K562 (cell line): ENCODE results near the gene RNF144A. TPM values are rescaled to one million over a fixed set of nuclear protein-coding genes. Genes with fewer than 3 reads are reported as not detected.

ENCODE experiments used
- ATAC-seq: fragments of 200-7000 bp; cut with Tn5 transposase; 3 replicates; pipeline ENCODE4 v1.9.1; 2020; ENCODE audit warnings: moderate library complexity
- BruUV-seq: library from RNA; stranded (reverse); fragments of 400-500 nt; replicated peaks from 2 replicates; lab custom pipeline; 2021; lab: Mats Ljungman, UMichigan
- CTCF ChIA-PET: fragments of 300-600 bp; formaldehyde crosslinking; extraction: SDS; loops from one replicate; lab custom pipeline; 2021; ENCODE audit warnings: low intra/inter-chr PET ratio; lab: Yijun Ruan, JAX
- POLR2A ChIA-PET: fragments of 300-600, 350-650 bp; sonication (Branson Sonifier 250); formaldehyde crosslinking; extraction: SDS; loops from one replicate; lab custom pipeline; 2021; ENCODE audit warnings: antibody characterized with exemption, inconsistent platforms; lab: Yijun Ruan, JAX
- DNase-seq, 4 experiments: peaks; one replicate each; pipeline versions ENCODE4 v3.0.0 to v3.0.0-alpha.2; 2011 to 2018; ENCODE audit warnings: low spot score in 3 of 4, mixed read lengths in 3 of 4; ENCODE audit errors: extremely low read depth in 1 of 4
- FAIRE-seq: peaks from 2 replicates; lab custom pipeline; 2011; peaks lifted over from hg19 to GRCh38; lab: Jason Lieb, UNC
- H2AFZ ChIP-seq: 2 replicates; pipeline ENCODE4 v1.6.0; 2011; ENCODE audit warnings: low read depth, low read length, control low read depth, inconsistent platforms
- H3K27ac ChIP-seq: fragments of 200-600 bp; 3 replicates; pipeline ENCODE4 v1.8.0; 2011; ENCODE audit warnings: low read depth, mild to moderate bottlenecking, control low read depth, inconsistent platforms, low read length, moderate library complexity, mixed read lengths; ENCODE audit errors: extremely low read depth
- H3K27me3 ChIP-seq, 2 experiments: fragments of 300-600 bp in 1 of 2; 2 replicates in 1 of 2; 3 replicates in 1 of 2; pipeline versions ENCODE4 v1.6.0 to v1.8.0; 2011; ENCODE audit warnings: inconsistent platforms in 2 of 2, low read length in 2 of 2, mild to moderate bottlenecking in 1 of 2, mixed read lengths in 1 of 2, moderate library complexity in 1 of 2; ENCODE audit not compliant: control insufficient read depth in 2 of 2, insufficient read depth in 2 of 2
- H3K36me3 ChIP-seq: fragments of 300-600 bp; 3 replicates; pipeline ENCODE4 v1.8.0; 2011; ENCODE audit warnings: mild to moderate bottlenecking, low read length, inconsistent platforms; ENCODE audit not compliant: control insufficient read depth, insufficient read depth
- H3K4me1 ChIP-seq, 2 experiments: fragments of 200-600 bp in 1 of 2; replicated peaks in 1 of 2; 2 replicates in 1 of 2; 3 replicates in 1 of 2; pipeline versions ENCODE4 v1.5.1 to v1.8.0; 2011; ENCODE audit warnings: inconsistent platforms in 2 of 2, low read length in 2 of 2, mild to moderate bottlenecking in 1 of 2, mixed read lengths in 1 of 2, moderate library complexity in 1 of 2; ENCODE audit not compliant: control insufficient read depth in 2 of 2, insufficient read depth in 2 of 2
- H3K4me2 ChIP-seq: 2 replicates; pipeline ENCODE4 v1.6.1; 2011; ENCODE audit warnings: low read length, control low read depth, inconsistent platforms, mixed read lengths; ENCODE audit not compliant: insufficient read depth
- H3K4me3 ChIP-seq: fragments of 200-600 bp; sonication (generic), shearing (Covaris generic); 2 replicates; pipeline ENCODE4 v1.5.1; 2016; ENCODE audit warnings: control low read depth, inconsistent platforms
- H3K79me2 ChIP-seq: fragments of 200-600 bp; 3 replicates; pipeline ENCODE4 v1.8.0; 2011; ENCODE audit warnings: low read length, inconsistent platforms; ENCODE audit not compliant: control insufficient read depth, insufficient read depth
- H3K9ac ChIP-seq, 2 experiments: 2 replicates each; pipeline versions ENCODE4 v1.6.0 to v1.6.1; 2011; ENCODE audit warnings: low read depth in 2 of 2, low read length in 2 of 2, control low read depth in 1 of 2, inconsistent platforms in 1 of 2, mild to moderate bottlenecking in 1 of 2, mixed read lengths in 1 of 2; ENCODE audit not compliant: insufficient read depth in 1 of 2
- H3K9me1 ChIP-seq: one replicate; pipeline ENCODE4 v1.6.0; 2011; ENCODE audit warnings: inconsistent platforms, mild to moderate bottlenecking, low read length, moderate library complexity; ENCODE audit not compliant: control insufficient read depth, insufficient read depth
- H3K9me3 ChIP-seq: replicated peaks from 2 replicates; pipeline ENCODE4 v1.5.1; 2011; ENCODE audit warnings: low read depth, low read length, inconsistent platforms; ENCODE audit not compliant: control insufficient read depth, insufficient read depth
- H4K20me1 ChIP-seq: replicated peaks from 2 replicates; pipeline ENCODE4 v1.6.1; 2011; ENCODE audit warnings: low read length, inconsistent platforms, mixed read lengths; ENCODE audit not compliant: control insufficient read depth, insufficient read depth
- E4F1 ChIP-seq: fragments of 250-450 bp; sonication (Bioruptor Pico); IDR thresholded peaks from 2 replicates; pipeline ENCODE4 v1.5.0; 2021; ENCODE audit warnings: mild to moderate bottlenecking, borderline replicate concordance
- HDAC1 ChIP-seq, 2 experiments: fragments of 450-650 bp; IDR thresholded peaks; 2 replicates each; pipeline ENCODE4 v1.6.1; 2016 to 2017; ENCODE audit warnings: inconsistent platforms in 1 of 2, mild to moderate bottlenecking in 1 of 2, moderate library complexity in 1 of 2
- POLR2G ChIP-seq: fragments of 200-400 bp; formaldehyde crosslinking; IDR thresholded peaks from 2 replicates; pipeline ENCODE4 v1.6.1; 2017; ENCODE audit warnings: low read depth, mild to moderate bottlenecking, antibody characterized with exemption, low read length, moderate library complexity
- WGBS: fragments of 100-300 bp; shearing (Covaris generic); methylation state at CpG from one replicate; pipeline ENCODE4 v1.1.6; 2016; ENCODE audit warnings: low coverage, mixed read lengths; ENCODE audit not compliant: insufficient coverage; ENCODE audit errors: missing lambda C conversion rate; 5-methylcytosine and 5-hydroxymethylcytosine counted together
- in situ Hi-C: fragments of 300-500 bp; cut with MboI; formaldehyde crosslinking; loops from 4 replicates; pipeline ENCODE4 v1.15.0; 2018; ENCODE audit warnings: inconsistent platforms, mixed read lengths
- intact Hi-C: fragments of 100-400 bp; cut with micrococcal nuclease; formaldehyde crosslinking; loops from 2 replicates; pipeline ENCODE4 v1.14.2; 2022
- polyA plus RNA-seq, 8 experiments: library from polyadenylated mRNA; depleted of rRNA in 4 of 8; stranded (reverse) in 5 of 8; unstranded in 3 of 8; fragments of >200 nt; fragmentation: Nextera tagmentation in 2 of 8; fragmentation: Illumina TruSeq in 1 of 8; extraction: Ambion mirVana in 2 of 8; extraction: Trizol in 1 of 8; gene quantifications; 2 replicates each; pipeline versions ENCODE4 v1.2.1 to v1.2.3, GENCODE V29; 2011 to 2014; ENCODE audit warnings: inconsistent platforms in 1 of 8, missing spikeins in 1 of 8
- total RNA-seq, 7 experiments: library from RNA; depleted of rRNA in 6 of 7; stranded (reverse); fragments of >200 nt in 6 of 7; fragmentation: Illumina TruSeq in 2 of 7; extraction: Trizol in 2 of 7; gene quantifications; 2 replicates each; pipeline versions ENCODE4 v1.2.1 to v1.2.3, GENCODE V29; 2011 to 2021; ENCODE audit warnings: low replicate concordance in 1 of 7

RNF144A gene
- total and polyA plus RNA-seq, 9 of the 15 experiments (the other 6 are each of a cell fraction or from before 2014, with no cell fraction given) = 0.96 to 11.3 (median 6.2) TPM

GRCh38 chr2:6992794-6993228 lies 75.6 kb downstream of the RNF144A start:
- no peaks in the 10 kb centered on the region for H3K79me2 ChIP-seq
- no peak for ATAC-seq
- TF ChIP-seq E4F1 (CRISPR knock-in tag) (no peak), HDAC1 (IDR thresholded peaks at IDR 0.05) (no peak), POLR2G (no peak)
- intact Hi-C loops (no loop called here), in situ Hi-C loops (no loop called here)
- ChIA-PET CTCF (no interaction called here), POLR2A (interaction anchor here (1.7 kb wide), 1 partner anchor 16 kb away, joined by 5 read pairs; no protein-coding TSS in a partner anchor)
- no peak overlapping the region for H3K4me3 ChIP-seq
- no peak overlapping the region for H3K4me2 ChIP-seq
- H3K9ac ChIP-seq = no peak overlapping the region
- FAIRE-seq = no peak
- H2AFZ ChIP-seq = no peak overlapping the region
- no TSS peak for BruUV-seq
- H3K9me3 ChIP-seq = no peaks in the 10 kb centered on the region
- H3K9me1 ChIP-seq = no peaks in the 10 kb centered on the region
- H3K27ac ChIP-seq = no peak overlapping the region
- WGBS = 22% methylated on average over 4 of the region's 4 CpGs
- no peaks in the 10 kb centered on the region for H4K20me1 ChIP-seq
- H3K4me1 ChIP-seq = 0 out of 5 replicates have a peak, but pooled peaks cover 0 to 3% of the 10 kb centered on the region in 2 experiments
- no peaks in the 10 kb centered on the region for H3K36me3 ChIP-seq
- H3K27me3 ChIP-seq = no peaks in the 10 kb centered on the region; a peak in 1 of 5 replicates
- no peak for DNase-seq
